Stomach smooth muscle (tissue), 2 donors: ENCODE measurements around the gene TMEM43.

Experiments used
- H3K27ac ChIP-seq: one replicate; pipeline ENCODE4 v1.7.0; 2013; ENCODE audit warnings: mild to moderate bottlenecking, low read length, inconsistent platforms
- H3K27me3 ChIP-seq, 2 donors: one replicate each; pipeline ENCODE4 v1.7.0; 2013; ENCODE audit warnings: low read length in 2 of 2; ENCODE audit not compliant: insufficient read depth in 2 of 2, control insufficient read depth in 1 of 2
- H3K36me3 ChIP-seq, 2 donors: one replicate each; pipeline ENCODE4 v1.7.0; 2013; ENCODE audit warnings: low read length in 2 of 2; ENCODE audit not compliant: control insufficient read depth in 2 of 2, insufficient read depth in 2 of 2
- H3K4me1 ChIP-seq: one replicate; pipeline ENCODE4 v1.7.0; 2013; ENCODE audit warnings: low read length; ENCODE audit not compliant: control insufficient read depth, insufficient read depth
- H3K4me3 ChIP-seq, 2 donors: one replicate each; pipeline ENCODE4 v1.7.0; 2013; ENCODE audit warnings: low read length in 2 of 2
- H3K9ac ChIP-seq, 2 donors: one replicate each; pipeline ENCODE4 v1.7.0; 2013; ENCODE audit warnings: low read length in 2 of 2, mild to moderate bottlenecking in 1 of 2
- H3K9me3 ChIP-seq, 2 donors: one replicate each; pipeline ENCODE4 v1.7.0; 2013; ENCODE audit warnings: low read length in 2 of 2; ENCODE audit not compliant: control insufficient read depth in 2 of 2
- donor health status: healthy.
- donor health status: Pancreatic carcinoma.

The TMEM43 gene

GRCh38 chr3:14161282-14161681 is 36.4 kb downstream of the TMEM43 start:
- Histone ChIP-seq H3K27me3 (no peaks in the 10 kb centered on the region), H3K9ac (no peak overlapping the region), H3K36me3 (peaks cover 81 to 88% of the 10 kb centered on the region in 2 donors), H3K27ac (no peak overlapping the region), H3K4me1 (no peaks in the 10 kb centered on the region), H3K9me3 (no peaks in the 10 kb centered on the region), H3K4me3 (no peak overlapping the region)

DNA sequence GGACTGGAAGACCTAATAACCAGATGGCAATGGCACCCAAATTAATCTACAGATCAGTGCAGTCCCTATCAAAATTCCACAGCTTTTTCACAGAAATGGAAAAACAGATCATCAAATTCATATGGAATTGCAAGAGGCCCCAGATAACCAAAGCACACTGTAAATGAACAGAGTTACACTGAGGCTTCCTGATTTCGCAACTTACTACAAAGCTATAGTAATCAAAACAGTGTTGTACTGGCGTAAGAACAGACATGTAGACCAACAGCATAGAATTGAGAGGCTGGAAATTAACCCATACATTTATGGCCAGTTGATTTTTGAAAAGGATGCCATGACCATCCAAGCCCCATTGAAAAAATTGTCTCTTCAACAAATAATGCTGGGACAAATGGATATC is 37.3 kb downstream of the TMEM43 start:
- H3K27ac ChIP-seq: no peak overlapping the region
- no peak overlapping the region for H3K4me3 ChIP-seq
- peaks cover 80 to 89% of the 10 kb centered on the region in 2 donors for H3K36me3 ChIP-seq
- no peaks in the 10 kb centered on the region for H3K27me3 ChIP-seq
- H3K9me3 ChIP-seq: no peaks in the 10 kb centered on the region
- no peak overlapping the region for H3K9ac ChIP-seq
- H3K4me1 ChIP-seq: no peaks in the 10 kb centered on the region

GRCh38 chr3:14166877-14167603 is 42.2 kb downstream of the TMEM43 start:
- Histone ChIP-seq H3K9ac (no peak overlapping the region), H3K36me3 (peaks cover 73 to 94% of the 10 kb centered on the region in 2 donors), H3K4me3 (no peak overlapping the region), H3K9me3 (no peaks in the 10 kb centered on the region), H3K27me3 (no peaks in the 10 kb centered on the region), H3K27ac (no peak overlapping the region), H3K4me1 (no peaks in the 10 kb centered on the region)

GRCh38 chr3:14169435-14169834 is 44.6 kb downstream of the TMEM43 start:
- Histone ChIP-seq H3K27ac (no peak overlapping the region), H3K27me3 (no peaks in the 10 kb centered on the region), H3K9me3 (no peaks in the 10 kb centered on the region), H3K9ac (no peak overlapping the region), H3K36me3 (peaks cover 58 to 75% of the 10 kb centered on the region in 2 donors), H3K4me1 (no peaks in the 10 kb centered on the region), H3K4me3 (no peak overlapping the region)

GRCh38 chr3:14169871-14170270 is 45.0 kb downstream of the TMEM43 start:
- H3K9ac ChIP-seq: no peak overlapping the region
- H3K9me3 ChIP-seq: no peaks in the 10 kb centered on the region
- peaks cover 53 to 71% of the 10 kb centered on the region in 2 donors for H3K36me3 ChIP-seq
- H3K4me1 ChIP-seq: no peaks in the 10 kb centered on the region
- H3K4me3 ChIP-seq: no peak overlapping the region
- H3K27ac ChIP-seq: no peak overlapping the region
- no peaks in the 10 kb centered on the region for H3K27me3 ChIP-seq

- H3K36me3 ChIP-seq: peaks cover 46 to 63% of the 10 kb centered on the region in 2 donors
- no peak overlapping the region for H3K4me3 ChIP-seq
- H3K4me1 ChIP-seq: no peaks in the 10 kb centered on the region
- H3K9me3 ChIP-seq: no peaks in the 10 kb centered on the region
- H3K27ac ChIP-seq: no peak overlapping the region
- H3K27me3 ChIP-seq: no peaks in the 10 kb centered on the region
- H3K9ac ChIP-seq: no peak overlapping the region
These were observed 45.8 kb downstream of the TMEM43 start for GRCh38 chr3:14170531-14171159.

GRCh38 chr3:14172496-14172895 is 47.6 kb downstream of the TMEM43 start:
- Histone ChIP-seq H3K4me3 (no peak overlapping the region), H3K9me3 (no peaks in the 10 kb centered on the region), H3K4me1 (peaks cover 12% of the 10 kb centered on the region), H3K27me3 (no peaks in the 10 kb centered on the region), H3K36me3 (peaks cover 31 to 47% of the 10 kb centered on the region in 2 donors), H3K9ac (no peak overlapping the region), H3K27ac (no peak overlapping the region)

DNA sequence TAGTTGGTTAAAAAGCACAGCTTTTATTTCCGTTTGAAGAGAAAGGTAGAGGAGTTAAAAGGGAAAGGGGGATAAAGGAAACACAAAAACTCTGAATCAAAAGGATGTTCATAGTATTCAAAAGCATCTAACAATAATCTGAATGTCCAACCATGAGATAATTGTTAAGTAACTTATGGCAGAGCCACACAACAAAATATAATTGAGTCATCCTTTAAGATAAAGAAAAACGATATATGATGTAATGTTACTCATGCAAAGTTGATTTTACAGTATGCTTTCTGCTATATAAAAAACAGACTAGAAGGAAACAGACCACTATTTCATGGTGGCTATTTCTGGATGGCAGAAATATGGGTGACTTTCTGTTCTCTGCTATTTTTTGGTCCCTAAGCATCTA is 49.6 kb downstream of the TMEM43 start:
- peaks cover 17% of the 10 kb centered on the region for H3K4me1 ChIP-seq
- H3K9me3 ChIP-seq: no peaks in the 10 kb centered on the region
- no peak overlapping the region for H3K27ac ChIP-seq
- H3K27me3 ChIP-seq: no peaks in the 10 kb centered on the region
- no peak overlapping the region for H3K9ac ChIP-seq
- no peak overlapping the region for H3K4me3 ChIP-seq
- peaks cover 21 to 27% of the 10 kb centered on the region in 2 donors for H3K36me3 ChIP-seq

DNA sequence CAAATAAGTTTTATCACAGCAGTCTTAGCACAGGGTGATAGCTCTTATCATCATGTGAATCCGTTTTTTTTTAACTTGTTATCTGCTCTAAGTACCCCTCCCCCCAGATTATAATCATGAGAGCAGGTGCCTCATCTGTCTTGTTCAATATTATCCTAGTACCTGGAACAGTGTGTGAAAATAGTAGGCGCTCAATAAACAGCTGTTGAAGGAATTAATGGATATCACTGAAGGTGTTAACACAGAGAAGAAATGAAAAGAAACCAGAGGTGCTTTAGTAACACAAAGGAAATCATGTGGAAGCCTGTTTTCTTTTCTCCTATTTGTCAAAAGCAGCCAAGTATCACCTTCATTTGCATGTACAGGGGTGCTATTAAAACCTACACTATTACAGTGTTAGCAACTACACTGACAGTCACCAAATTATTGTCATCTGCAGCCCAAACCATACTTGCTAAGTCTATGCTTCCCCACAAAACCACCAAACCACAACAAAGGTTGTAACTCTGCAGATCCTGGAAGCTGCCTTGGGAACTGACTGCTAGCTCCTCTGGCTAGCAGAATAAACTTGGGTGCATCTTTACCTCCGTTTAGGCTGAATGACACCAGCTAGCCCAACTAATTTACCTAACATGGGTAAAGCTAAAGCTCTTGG is 50.7 kb downstream of the TMEM43 start:
- Histone ChIP-seq H3K27me3 (no peaks in the 10 kb centered on the region), H3K36me3 (peaks cover 13 to 18% of the 10 kb centered on the region in 2 donors), H3K4me3 (no peak overlapping the region), H3K4me1 (peaks cover 17% of the 10 kb centered on the region), H3K9me3 (no peaks in the 10 kb centered on the region), H3K9ac (no peak overlapping the region), H3K27ac (no peak overlapping the region)

DNA sequence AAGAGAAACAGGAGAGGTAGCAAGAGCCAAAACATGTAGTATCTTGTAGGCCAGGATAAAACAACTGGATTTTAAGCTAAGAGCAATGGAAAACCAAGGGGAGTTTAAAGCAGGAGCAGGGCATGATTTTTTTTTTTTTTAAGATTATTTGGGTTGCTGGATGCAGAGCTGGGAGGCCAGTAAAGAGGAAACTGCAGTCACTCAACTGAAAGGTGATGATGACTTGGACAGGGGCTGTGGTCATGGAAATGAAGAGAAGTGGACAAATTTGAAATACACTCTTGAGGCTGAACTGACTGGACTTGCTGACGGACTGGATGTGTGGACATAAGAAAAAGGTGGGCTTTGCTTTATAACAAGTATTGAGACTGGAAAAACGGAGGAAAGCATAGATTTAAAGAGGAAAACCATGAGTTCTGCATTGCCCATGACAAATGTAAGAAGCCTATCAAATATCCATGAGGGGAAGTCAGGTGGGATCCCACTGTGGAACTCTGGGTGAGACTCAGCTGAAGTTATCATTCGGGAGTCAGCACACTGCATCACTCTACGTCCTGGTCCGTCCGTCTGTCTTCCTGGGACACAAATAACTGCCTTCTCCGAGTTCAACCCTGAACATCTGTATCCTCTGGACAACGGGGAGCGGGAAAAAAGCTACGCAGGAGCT is 52.9 kb downstream of the TMEM43 start:
- peak overlapping the region; percentile 98 to 100 for H3K9ac ChIP-seq
- H3K36me3 ChIP-seq: peaks cover 1 to 2% of the 10 kb centered on the region in 2 donors
- H3K27me3 ChIP-seq: no peaks in the 10 kb centered on the region
- H3K4me3 ChIP-seq: peak overlapping the region; percentile 94 to 98
- H3K27ac ChIP-seq: peak overlapping the region; percentile 95
- no peaks in the 10 kb centered on the region for H3K9me3 ChIP-seq
- H3K4me1 ChIP-seq: peaks cover 17% of the 10 kb centered on the region
